Stimulated activated CD8-positive, alpha-beta memory T cell treated with anti-CD3 and anti-CD28 coated beads, Interleukin-7, amount 100 ng/mL, for 48 hours (primary cell): ENCODE data around the gene COPRS.
"Not testable (repeated sequence)": the region's sequence is repeated elsewhere in the genome, so short reads cannot be mapped to it uniquely, and the experiment has no call there.

Experiments
- DNase-seq, 2 donors: peaks; one replicate each; pipeline ENCODE4 v3.0.0-alpha.2; 2020; ENCODE audit warnings: low read depth in 1 of 2; ENCODE audit errors: extremely low read depth in 1 of 2

COPRS gene

DNA sequence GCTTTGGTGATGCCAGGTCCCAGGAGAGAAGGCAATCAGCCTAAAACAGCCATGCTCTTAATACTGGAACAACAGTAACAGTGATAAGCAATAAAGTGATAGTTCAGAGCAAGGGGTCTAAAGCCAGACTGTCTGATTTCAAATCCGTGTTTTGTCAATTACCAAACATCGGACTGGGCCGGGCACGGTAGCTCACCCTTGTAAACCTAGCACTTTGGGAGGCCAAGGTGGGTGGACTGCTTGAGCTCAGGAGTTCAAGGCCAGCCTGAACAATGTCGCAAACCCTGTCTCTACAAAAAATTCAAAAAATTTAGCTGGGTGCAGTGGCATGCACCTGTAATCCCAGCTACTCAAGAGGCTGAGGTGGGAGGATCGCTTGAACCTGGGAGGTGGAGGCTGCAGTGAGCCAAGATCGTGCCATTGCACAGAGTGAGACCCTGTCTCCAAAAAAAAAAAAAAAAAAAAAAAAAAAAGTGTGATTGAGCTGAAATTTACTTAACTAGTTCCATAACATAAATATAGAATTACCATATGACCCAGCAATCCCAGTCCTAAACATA, 5.1 kb downstream of the COPRS start:
- no peak for DNase-seq

DNA sequence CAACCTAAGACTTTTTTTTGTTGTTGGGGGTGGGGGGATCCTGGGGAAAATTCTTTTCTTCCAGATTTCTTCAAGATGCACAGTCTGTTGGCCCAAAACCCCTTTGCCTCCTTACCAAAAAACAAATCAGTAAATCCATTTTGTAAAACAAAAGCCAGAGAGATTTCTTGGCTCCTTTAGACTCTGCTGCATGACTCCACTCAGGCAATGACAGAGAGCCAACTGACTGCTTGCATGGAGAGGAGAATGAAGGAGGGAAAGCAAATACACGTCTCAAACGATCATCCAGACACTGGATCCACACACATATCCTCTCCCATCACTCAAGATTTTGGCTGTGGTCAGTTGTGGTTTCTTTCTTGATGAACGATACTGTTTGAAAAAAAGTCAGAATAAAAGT, 13.8 kb downstream of the COPRS start:
- DNase-seq = no peak

- DNase-seq = no peak
Measured at GRCh38 chr17:31843070-31843745, 15.8 kb downstream of the COPRS start.

- DNase-seq = peak in 1 of 2 donors; percentile 29
Measured at GRCh38 chr17:31842195-31843069, 16.6 kb downstream of the COPRS start.

GRCh38 chr17:31841850-31842194, 17.2 kb downstream of the COPRS start:
- DNase-seq = no peak

DNA sequence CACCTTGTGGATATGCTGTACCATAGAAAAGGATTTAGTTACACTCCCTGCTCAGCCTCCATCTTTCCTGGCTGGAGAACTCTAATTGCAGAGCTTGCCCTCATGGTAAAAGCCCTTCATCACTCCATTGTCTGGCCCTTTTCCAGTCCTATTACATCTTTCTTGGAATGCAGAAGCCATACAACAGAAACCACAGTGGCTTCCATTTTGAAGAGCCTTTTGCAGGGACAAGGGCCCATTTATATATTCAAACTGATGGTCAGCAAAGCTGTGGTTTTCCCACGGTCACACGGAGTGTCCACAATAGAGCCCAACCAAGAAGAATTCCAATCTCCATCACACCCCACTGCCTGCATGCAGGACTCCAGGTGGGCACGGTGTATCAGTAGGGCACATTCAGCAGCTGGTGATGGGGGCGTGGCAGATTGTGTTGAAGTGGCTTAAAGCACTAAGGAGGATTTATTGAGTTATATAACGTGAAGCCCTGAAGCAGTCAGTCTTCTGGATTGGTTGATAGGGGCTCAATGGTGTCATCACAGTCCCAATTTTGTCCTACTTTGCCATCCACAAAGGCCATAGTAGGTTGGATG, 20.3 kb downstream of the COPRS start:
- no peak for DNase-seq

GRCh38 chr17:31835984-31836383, 23.1 kb downstream of the COPRS start:
- no peak for DNase-seq

GRCh38 chr17:31834448-31834847, 24.6 kb downstream of the COPRS start:
- DNase-seq = no peak

DNA sequence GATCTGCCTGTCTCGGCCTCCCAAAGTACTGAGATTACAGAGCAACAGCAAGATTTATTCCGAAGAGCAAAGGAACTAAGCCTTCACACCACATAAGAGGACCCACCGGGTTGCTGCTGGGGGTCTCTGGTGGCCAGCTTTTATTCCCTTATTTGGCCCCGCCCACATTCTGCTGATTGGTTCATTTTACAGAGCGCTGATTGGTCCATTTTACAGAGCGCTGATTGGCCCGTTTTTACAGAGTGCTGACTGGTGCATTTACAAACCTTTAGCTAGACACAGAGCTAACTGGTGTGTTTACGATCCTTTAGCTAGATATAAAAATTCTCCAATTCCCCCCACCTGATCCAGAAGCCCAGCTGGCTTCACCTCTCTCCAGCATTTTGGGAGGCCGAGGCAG, 26.3 kb downstream of the COPRS start:
- DNase-seq = no peak

GRCh38 chr17:31830971-31831858, 27.8 kb downstream of the COPRS start:
- no peak for DNase-seq

DNA sequence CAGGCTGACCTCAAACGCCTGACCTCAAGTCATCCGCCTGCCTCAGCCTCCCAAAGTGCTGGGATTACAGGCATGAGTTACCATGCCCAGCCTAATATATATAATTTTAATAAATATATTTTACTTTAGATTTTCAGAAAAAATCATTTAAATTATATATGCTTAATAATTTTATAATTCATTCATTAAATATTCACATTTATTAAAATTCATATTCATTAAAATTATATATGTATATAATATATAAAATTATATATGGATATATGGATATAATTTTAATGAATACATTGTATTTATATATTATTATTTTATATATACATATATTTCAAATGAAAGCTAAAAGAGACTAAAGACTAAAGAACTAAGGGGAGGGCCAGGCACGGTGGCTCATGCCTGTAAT, 29.4 kb downstream of the COPRS start:
- no peak for DNase-seq

DNA sequence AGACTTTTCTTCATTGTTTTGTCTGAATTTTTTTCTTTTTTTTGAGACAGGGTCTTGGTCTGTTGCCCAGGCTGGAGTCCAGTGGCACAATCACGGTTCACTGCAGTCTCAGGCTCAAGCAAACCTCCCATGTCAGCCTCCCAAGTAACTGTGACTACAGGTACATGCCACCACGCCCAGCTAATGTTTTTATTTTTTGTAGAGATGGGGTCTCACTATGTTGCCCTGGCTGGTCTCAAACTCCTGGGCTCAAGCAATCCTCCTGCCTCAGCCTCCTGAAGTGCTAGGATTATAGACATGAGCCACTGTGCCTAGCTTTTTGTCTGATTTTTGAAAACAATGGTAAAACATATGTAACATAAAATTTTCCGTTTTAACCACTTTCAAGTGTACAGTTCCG, 30.1 kb downstream of the COPRS start:
- not testable (repeated sequence) for DNase-seq

DNA sequence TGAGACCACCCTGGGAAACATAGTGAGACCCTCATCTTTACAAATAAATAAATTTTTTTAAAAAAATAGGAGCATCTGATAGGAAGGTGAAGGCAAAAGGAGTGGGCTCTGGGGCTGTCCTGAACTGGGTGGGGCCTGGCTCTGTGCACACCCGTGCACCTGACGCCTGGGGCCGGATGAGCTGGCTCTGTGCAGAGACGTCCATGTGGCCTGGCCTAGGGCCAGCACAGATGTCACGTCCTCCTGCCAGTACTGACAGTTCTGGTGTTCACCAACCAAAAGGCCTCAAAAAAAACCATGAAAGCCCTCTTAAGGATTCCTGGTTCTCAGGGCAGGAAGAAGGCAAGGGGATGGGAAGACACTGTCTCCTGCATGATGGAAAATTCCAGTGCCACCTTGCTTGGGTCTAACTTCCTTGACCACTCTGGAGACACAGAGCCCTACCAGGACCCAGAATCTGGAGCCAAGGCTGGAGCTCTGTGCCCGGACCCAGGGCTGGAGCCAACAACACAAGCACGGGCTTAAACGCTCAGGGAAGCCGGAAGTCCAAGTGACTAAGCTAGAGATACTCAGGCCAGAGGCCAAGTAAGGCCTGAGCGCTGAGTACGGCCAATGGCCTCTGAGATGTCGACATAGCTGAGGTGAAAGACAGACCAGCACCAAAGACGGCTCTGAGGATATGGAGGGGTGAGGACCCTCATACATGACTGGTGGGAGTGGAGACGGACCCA, 32.9 kb downstream of the COPRS start:
- DNase-seq = no peak

DNA sequence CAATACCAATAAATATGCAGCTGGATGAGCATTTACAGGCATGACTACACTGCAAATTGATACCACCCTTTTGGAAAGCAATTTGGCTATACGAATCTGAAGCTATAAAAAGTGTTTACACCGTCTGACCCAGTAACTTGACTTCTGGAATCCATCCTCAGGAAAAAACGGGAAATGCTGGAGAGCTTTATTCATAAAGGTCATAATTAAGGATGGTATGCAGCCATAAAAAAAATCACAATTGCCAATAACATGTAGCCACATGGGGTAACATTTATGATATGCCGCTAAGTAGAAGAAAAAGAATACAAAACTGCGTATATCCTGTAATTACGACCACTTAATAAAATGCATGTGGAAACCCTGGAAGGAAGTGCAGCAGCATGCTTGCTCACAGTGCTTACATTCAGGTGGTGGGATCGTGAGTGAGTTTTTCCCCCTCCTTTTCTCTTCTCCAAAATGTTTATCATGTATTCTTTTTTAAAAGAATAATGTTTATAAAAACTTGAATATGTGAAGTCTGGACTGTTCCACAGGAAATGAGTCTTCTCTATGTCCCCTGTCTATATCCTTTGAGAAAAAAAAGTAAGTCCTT, 34.2 kb downstream of the COPRS start:
- DNase-seq = no peak

GRCh38 chr17:31823014-31823413, 36.0 kb downstream of the COPRS start:
- no peak for DNase-seq

DNA sequence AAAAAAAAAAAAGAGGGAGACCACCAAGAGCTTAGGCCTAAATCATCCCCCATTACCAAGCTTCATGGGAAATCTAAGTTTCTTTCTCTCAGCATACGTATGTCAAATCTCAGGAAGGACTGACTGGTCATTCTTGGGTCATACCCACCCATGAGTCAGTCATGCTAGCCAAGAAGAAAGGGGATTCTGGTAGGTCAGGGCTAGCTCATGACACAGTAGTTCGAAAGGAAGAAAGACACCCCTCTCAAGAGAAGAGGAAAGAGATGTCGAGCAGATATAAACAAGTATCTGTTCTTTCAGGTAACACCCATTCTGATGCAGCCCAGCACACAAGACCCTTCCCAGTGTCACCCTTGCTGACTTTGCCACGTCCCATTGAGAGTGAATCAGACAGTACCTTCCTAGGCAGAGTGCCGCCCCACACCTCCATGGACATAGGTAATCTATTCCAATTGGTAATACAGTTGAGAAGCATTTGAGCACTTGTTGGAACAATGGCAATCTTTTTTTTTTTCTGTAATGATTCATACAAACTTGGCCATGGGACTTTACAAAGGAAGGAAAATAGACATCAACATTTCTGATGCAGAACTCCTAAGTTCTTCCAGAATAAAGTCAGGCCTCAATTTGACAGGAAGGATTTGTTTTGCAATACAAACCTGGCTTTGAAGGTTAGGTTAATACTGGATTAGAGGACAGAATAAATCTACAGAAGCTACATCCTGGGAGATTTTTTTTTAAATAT, 38.2 kb downstream of the COPRS start:
- no peak for DNase-seq

DNA sequence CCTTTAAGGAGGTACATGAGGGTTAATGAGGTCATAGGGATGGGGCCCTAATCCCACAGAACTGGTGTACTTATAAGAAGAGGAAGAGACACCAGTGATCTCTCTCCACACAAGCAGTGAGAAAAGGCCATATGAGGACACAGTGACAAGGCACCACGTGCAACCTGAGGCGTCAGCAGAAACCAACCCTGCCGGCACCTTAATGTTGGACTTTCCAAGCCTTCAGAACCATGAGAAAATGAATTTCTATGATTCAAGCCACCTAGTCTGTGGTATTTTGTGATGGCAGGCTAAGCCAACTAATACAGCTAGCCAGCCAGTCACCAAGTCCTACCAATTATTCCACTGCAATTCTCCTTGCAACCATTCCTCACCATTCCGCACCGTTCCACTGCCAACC, 39.5 kb downstream of the COPRS start:
- no peak for DNase-seq

GRCh38 chr17:31818863-31819262, 40.2 kb downstream of the COPRS start:
- DNase-seq = not testable (repeated sequence)

- DNase-seq = no peak
Measured at GRCh38 chr17:31815212-31815730, 43.8 kb downstream of the COPRS start.
